ENCODE measurements around the gene DRC1.
A peak's percentile ranks its signal among the peaks of the same experiment; 100 is the strongest.

The DRC1 gene

GRCh38 chr2:26435106-26435505, 33.4 kb downstream of the DRC1 start:
- no peak for DNase-seq (ENCODE audit: low read depth)
- TF ChIP-seq CTCF (IDR thresholded peaks at IDR 0.05; ENCODE audit: low read depth, low read length, missing control alignments): no peak
- in situ Hi-C loops (cut with HindIII; ENCODE audit: low sequenced_read_pairs): no loop called here
- H3K4me3 ChIP-seq (ENCODE audit: low read depth, low read length): no peak overlapping the region

GRCh38 chr2:26438526-26438925, 36.8 kb downstream of the DRC1 start:
- no peak for DNase-seq (ENCODE audit: low read depth)
- in situ Hi-C loops (cut with HindIII; ENCODE audit: low sequenced_read_pairs): no loop called here
- no peak overlapping the region for H3K4me3 ChIP-seq (ENCODE audit: low read depth, low read length)
- TF ChIP-seq CTCF (IDR thresholded peaks at IDR 0.05; ENCODE audit: low read depth, low read length, missing control alignments): peak; percentile 30

DNA sequence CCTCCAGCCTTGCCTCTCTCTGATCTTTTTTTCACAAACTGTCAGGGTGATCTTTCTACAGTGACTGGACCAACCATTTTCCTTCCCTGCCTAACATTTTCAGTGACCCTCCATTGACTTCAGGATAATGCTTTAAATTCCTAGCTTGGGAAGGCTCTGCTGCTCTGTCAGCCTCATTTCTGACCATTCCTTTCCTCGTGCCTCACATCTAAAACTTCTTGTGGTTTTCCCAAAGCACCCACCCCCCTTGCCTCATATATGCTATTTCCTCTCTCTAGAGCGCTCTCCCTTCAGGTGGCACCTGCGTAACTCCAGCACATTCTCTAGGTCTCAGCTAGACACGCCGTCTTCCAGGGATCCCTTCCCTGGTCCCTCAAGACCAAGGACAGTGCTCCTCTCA, 37.2 kb downstream of the DRC1 start:
- no peak for DNase-seq (ENCODE audit: low read depth)
- in situ Hi-C loops (cut with HindIII; ENCODE audit: low sequenced_read_pairs): no loop called here
- TF ChIP-seq CTCF (IDR thresholded peaks at IDR 0.05; ENCODE audit: low read depth, low read length, missing control alignments): no peak
- H3K4me3 ChIP-seq (ENCODE audit: low read depth, low read length): no peak overlapping the region

- H3K4me3 ChIP-seq (ENCODE audit: low read depth, low read length): no peak overlapping the region
- DNase-seq (ENCODE audit: low read depth): no peak
- in situ Hi-C loops (cut with HindIII; ENCODE audit: low sequenced_read_pairs): no loop called here
- no peak for TF ChIP-seq CTCF (IDR thresholded peaks at IDR 0.05; ENCODE audit: low read depth, low read length, missing control alignments)
Observed at GRCh38 chr2:26442301-26442700, 40.6 kb downstream of the DRC1 start.

DNA sequence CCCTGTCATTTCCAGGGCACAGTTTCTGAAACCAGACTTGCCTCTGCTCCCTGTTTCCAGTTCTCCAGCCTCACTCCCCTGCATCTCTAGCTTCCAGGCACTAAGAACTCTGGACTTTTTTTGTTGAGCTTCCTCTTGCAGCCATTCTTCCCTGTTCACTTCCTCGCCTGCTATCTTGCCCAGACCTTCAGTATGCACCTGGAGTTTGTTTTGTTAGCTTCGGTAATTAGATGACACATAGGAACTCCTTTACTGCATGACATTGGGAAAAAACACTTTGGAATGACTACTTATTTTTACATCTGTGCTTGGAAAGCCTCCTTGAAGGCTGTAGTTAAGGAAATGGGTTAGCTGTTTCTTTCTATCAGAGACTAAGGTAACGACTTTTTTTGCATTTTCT, 41.0 kb downstream of the DRC1 start:
- no peak for TF ChIP-seq CTCF (IDR thresholded peaks at IDR 0.05; ENCODE audit: low read depth, low read length, missing control alignments)
- in situ Hi-C loops (cut with HindIII; ENCODE audit: low sequenced_read_pairs): no loop called here
- DNase-seq (ENCODE audit: low read depth): no peak
- H3K4me3 ChIP-seq (ENCODE audit: low read depth, low read length): no peak overlapping the region

- DNase-seq (ENCODE audit: low read depth): no peak
- TF ChIP-seq CTCF (IDR thresholded peaks at IDR 0.05; ENCODE audit: low read depth, low read length, missing control alignments): no peak
- in situ Hi-C loops (cut with HindIII; ENCODE audit: low sequenced_read_pairs): no loop called here
- no peak overlapping the region for H3K4me3 ChIP-seq (ENCODE audit: low read depth, low read length)
Observed at GRCh38 chr2:26444236-26444635, 42.5 kb downstream of the DRC1 start.

DNA sequence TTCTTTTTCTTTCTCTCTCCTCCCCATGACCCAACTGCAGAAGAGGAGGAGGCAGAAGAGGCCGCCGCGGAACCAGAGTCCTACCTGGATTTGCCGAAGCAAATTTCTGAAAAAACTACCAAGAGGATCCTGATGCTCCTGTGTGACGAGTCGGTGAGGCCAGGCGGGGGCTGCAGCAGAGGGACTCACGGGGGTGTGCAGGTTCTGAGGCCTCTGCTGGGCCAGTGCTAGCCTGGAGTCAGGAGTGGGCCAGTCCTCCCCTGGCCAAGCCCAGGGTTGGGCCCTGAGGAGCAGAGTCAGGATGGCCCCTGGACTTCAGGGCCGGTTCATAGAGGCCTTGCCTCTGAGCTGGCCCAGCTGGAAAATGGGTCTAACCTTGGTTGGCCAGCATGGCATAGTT, 46.9 kb downstream of the DRC1 start:
- TF ChIP-seq CTCF (IDR thresholded peaks at IDR 0.05; ENCODE audit: low read depth, low read length, missing control alignments): no peak
- in situ Hi-C loops (cut with HindIII; ENCODE audit: low sequenced_read_pairs): no loop called here
- H3K4me3 ChIP-seq (ENCODE audit: low read depth, low read length): no peak overlapping the region
- DNase-seq (ENCODE audit: low read depth): no peak
